ENCODE data around the gene KLC1. TPM values are rescaled to one million over a fixed set of nuclear protein-coding genes. Genes with fewer than 3 reads are reported as not detected.

The KLC1 gene
- total RNA-seq, 1 experiment from 2014 or later = 163 TPM

GRCh38 chr14:103692159-103692558 lies 63.1 kb downstream of the KLC1 start:
- Histone ChIP-seq H3K27me3 (replicated peaks; ENCODE audit: insufficient read depth, low read depth, low read length, poor library complexity) (no peaks in the 10 kb centered on the region), H3K9me3 (ENCODE audit: low read depth, low read length, poor library complexity, severe bottlenecking) (no peaks in the 10 kb centered on the region), H3K36me3 (ENCODE audit: insufficient read depth, low read length, poor library complexity, severe bottlenecking) (peaks cover 35% of the 10 kb centered on the region), H3K4me1 (ENCODE audit: insufficient read depth, low read length, poor library complexity, severe bottlenecking) (peaks cover 19% of the 10 kb centered on the region), H3K4me3 (ENCODE audit: low read depth, low read length, poor library complexity, severe bottlenecking) (no peak overlapping the region), H3K27ac (ENCODE audit: low read depth, low read length, poor library complexity, severe bottlenecking) (no peak overlapping the region)
- no TSS peak for BruUV-seq (replicated peaks)
- intact Hi-C loops (cut with micrococcal nuclease; ENCODE audit: unreplicated experiment) = no loop called here
- DNase-seq (ENCODE audit: low spot score) = no peak
- POLR2A ChIA-PET (ENCODE audit: low non-redundant PET) = no interaction called here
- TF ChIP-seq CTCF (conservative IDR thresholded peaks at IDR 0.05; ENCODE audit: low read depth, low read length) (no peak), EZH2 (IDR thresholded peaks at IDR 0.05; ENCODE audit: borderline replicate concordance, low read depth, low read length, poor library complexity, severe bottlenecking) (no peak)
- CTCF ChIA-PET = no interaction called here

GRCh38 chr14:103692871-103693270 lies 63.9 kb downstream of the KLC1 start:
- Histone ChIP-seq H3K27me3 (replicated peaks; ENCODE audit: insufficient read depth, low read depth, low read length, poor library complexity) (no peaks in the 10 kb centered on the region), H3K36me3 (ENCODE audit: insufficient read depth, low read length, poor library complexity, severe bottlenecking) (peaks cover 37% of the 10 kb centered on the region), H3K4me1 (ENCODE audit: insufficient read depth, low read length, poor library complexity, severe bottlenecking) (peaks cover 26% of the 10 kb centered on the region), H3K27ac (ENCODE audit: low read depth, low read length, poor library complexity, severe bottlenecking) (no peak overlapping the region), H3K9me3 (ENCODE audit: low read depth, low read length, poor library complexity, severe bottlenecking) (no peaks in the 10 kb centered on the region), H3K4me3 (ENCODE audit: low read depth, low read length, poor library complexity, severe bottlenecking) (no peak overlapping the region)
- ChIA-PET CTCF (no interaction called here), POLR2A (ENCODE audit: low non-redundant PET) (interaction anchor here (0.6 kb wide), 1 partner anchor 170 kb away, joined by 14 read pairs; no protein-coding TSS in a partner anchor)
- TF ChIP-seq CTCF (conservative IDR thresholded peaks at IDR 0.05; ENCODE audit: low read depth, low read length) = no peak
- TF ChIP-seq EZH2 (IDR thresholded peaks at IDR 0.05; ENCODE audit: borderline replicate concordance, low read depth, low read length, poor library complexity, severe bottlenecking) = no peak
- DNase-seq (ENCODE audit: low spot score) = no peak
- BruUV-seq (replicated peaks) = no TSS peak
- intact Hi-C loops (cut with micrococcal nuclease; ENCODE audit: unreplicated experiment) = no loop called here

- TF ChIP-seq EZH2 (IDR thresholded peaks at IDR 0.05; ENCODE audit: borderline replicate concordance, low read depth, low read length, poor library complexity, severe bottlenecking) = no peak
- ChIA-PET CTCF (no interaction called here), POLR2A (ENCODE audit: low non-redundant PET) (interaction anchor here (0.6 kb wide), 1 partner anchor 170 kb away, joined by 14 read pairs; no protein-coding TSS in a partner anchor)
- Histone ChIP-seq H3K4me1 (ENCODE audit: insufficient read depth, low read length, poor library complexity, severe bottlenecking) (peaks cover 26% of the 10 kb centered on the region), H3K4me3 (ENCODE audit: low read depth, low read length, poor library complexity, severe bottlenecking) (no peak overlapping the region), H3K27ac (ENCODE audit: low read depth, low read length, poor library complexity, severe bottlenecking) (no peak overlapping the region), H3K27me3 (replicated peaks; ENCODE audit: insufficient read depth, low read depth, low read length, poor library complexity) (no peaks in the 10 kb centered on the region), H3K9me3 (ENCODE audit: low read depth, low read length, poor library complexity, severe bottlenecking) (no peaks in the 10 kb centered on the region), H3K36me3 (ENCODE audit: insufficient read depth, low read length, poor library complexity, severe bottlenecking) (peaks cover 40% of the 10 kb centered on the region)
- no TSS peak for BruUV-seq (replicated peaks)
- DNase-seq (ENCODE audit: low spot score) = no peak
- intact Hi-C loops (cut with micrococcal nuclease; ENCODE audit: unreplicated experiment) = no loop called here
These were observed 64.5 kb downstream of the KLC1 start for GRCh38 chr14:103693515-103693914.

- no peaks in the 10 kb centered on the region for H3K27me3 ChIP-seq (replicated peaks; ENCODE audit: insufficient read depth, low read depth, low read length, poor library complexity)
- H3K4me3 ChIP-seq (ENCODE audit: low read depth, low read length, poor library complexity, severe bottlenecking) = no peak overlapping the region
- H3K36me3 ChIP-seq (ENCODE audit: insufficient read depth, low read length, poor library complexity, severe bottlenecking) = peaks cover 51% of the 10 kb centered on the region
- ChIA-PET POLR2A (ENCODE audit: low non-redundant PET) (no interaction called here), CTCF (interaction anchor here (0.7 kb wide), 1 partner anchor 122 kb away, joined by 12 read pairs; no protein-coding TSS in a partner anchor)
- BruUV-seq (replicated peaks) = no TSS peak
- TF ChIP-seq CTCF (conservative IDR thresholded peaks at IDR 0.05; ENCODE audit: low read depth, low read length) = 0 out of 2 replicates have a peak, but pooled peaks have one; percentile 26
- no peak for TF ChIP-seq EZH2 (IDR thresholded peaks at IDR 0.05; ENCODE audit: borderline replicate concordance, low read depth, low read length, poor library complexity, severe bottlenecking)
- peaks cover 26% of the 10 kb centered on the region for H3K4me1 ChIP-seq (ENCODE audit: insufficient read depth, low read length, poor library complexity, severe bottlenecking)
- DNase-seq (ENCODE audit: low spot score) = no peak
- intact Hi-C loops (cut with micrococcal nuclease; ENCODE audit: unreplicated experiment) = no loop called here
- no peaks in the 10 kb centered on the region for H3K9me3 ChIP-seq (ENCODE audit: low read depth, low read length, poor library complexity, severe bottlenecking)
- no peak overlapping the region for H3K27ac ChIP-seq (ENCODE audit: low read depth, low read length, poor library complexity, severe bottlenecking)
These were observed 65.6 kb downstream of the KLC1 start for GRCh38 chr14:103694572-103695026.
